ENCODE data around the gene CAV3.

Gene CAV3

GRCh38 chr3:8762607-8763377, 29.2 kb downstream of the CAV3 start:
- no peak for DNase-seq

- no peak for DNase-seq
Measured at GRCh38 chr3:8764528-8764927, 30.9 kb downstream of the CAV3 start.

GRCh38 chr3:8765528-8765927, 31.9 kb downstream of the CAV3 start:
- no peak for DNase-seq

- no peak for DNase-seq
Measured at GRCh38 chr3:8766148-8766547, 32.5 kb downstream of the CAV3 start.

- DNase-seq = no peak
Measured at GRCh38 chr3:8767256-8767666, 33.7 kb downstream of the CAV3 start.

GRCh38 chr3:8767667-8768363, 34.2 kb downstream of the CAV3 start:
- no peak for DNase-seq

GRCh38 chr3:8768364-8769087, 34.9 kb downstream of the CAV3 start:
- no peak for DNase-seq

GRCh38 chr3:8769088-8769822, 35.7 kb downstream of the CAV3 start, which contains the start of gene OXTR:
OXTR (minus strand) TSS chr3:8769613; CDS start chr3:8768187, 1,426 bp downstream.
- DNase-seq = peak; percentile 79

GRCh38 chr3:8773941-8774542, 40.4 kb downstream of the CAV3 start:
- DNase-seq = no peak

- DNase-seq = no peak
Measured at GRCh38 chr3:8775181-8775580, 41.6 kb downstream of the CAV3 start.

GRCh38 chr3:8775602-8776001, 42.0 kb downstream of the CAV3 start:
- no peak for DNase-seq

- DNase-seq = no peak
Measured at GRCh38 chr3:8776406-8776805, 42.8 kb downstream of the CAV3 start.

GRCh38 chr3:8777201-8777977, 43.8 kb downstream of the CAV3 start:
- no peak for DNase-seq

GRCh38 chr3:8777978-8778267, 44.3 kb downstream of the CAV3 start:
- no peak for DNase-seq

GRCh38 chr3:8778475-8778874, 44.9 kb downstream of the CAV3 start:
- no peak for DNase-seq

GRCh38 chr3:8780279-8780678, 46.7 kb downstream of the CAV3 start:
- no peak for DNase-seq

- DNase-seq = peak; percentile 28
Measured at GRCh38 chr3:8784676-8785435, 51.3 kb downstream of the CAV3 start.

GRCh38 chr3:8790529-8790928, 56.9 kb downstream of the CAV3 start:
- DNase-seq = no peak

GRCh38 chr3:8793242-8793641, 59.6 kb downstream of the CAV3 start:
- no peak for DNase-seq

GRCh38 chr3:8794247-8794646, 60.6 kb downstream of the CAV3 start:
- no peak for DNase-seq

Data from right hindlimb (tissue), 1 donor.